B cell (primary cell): Measurements from ENCODE around the gene STRBP.

ENCODE experiments used
- CTCF ChIP-seq: fragments of 200-600 bp; IDR thresholded peaks from one replicate; pipeline ENCODE4 v1.8.0; 2022; ENCODE audit warnings: antibody characterized with exemption, mild to moderate bottlenecking
- EZH2 ChIP-seq: IDR thresholded peaks from 2 replicates; pipeline ENCODE4 v1.6.1; 2012; ENCODE audit warnings: borderline replicate concordance, low read depth, mild to moderate bottlenecking, moderate library complexity, low read length; ENCODE audit not compliant: insufficient read depth, poor library complexity, severe bottlenecking

- TF ChIP-seq CTCF (no peak), EZH2 (no peak)
These were observed 21.9 kb downstream of the STRBP start for GRCh38 chr9:123246534-123246933.
